HG03066 (cell line): ENCODE data around the gene CD320.
"Not testable (repeated sequence)": the region's sequence is repeated elsewhere in the genome, so short reads cannot be mapped to it uniquely, and the experiment has no call there.

Source experiments
- ATAC-seq: cut with Tn5 transposase; IDR thresholded peaks from one replicate; pipeline ENCODE4 v1.9.1; 2021; ENCODE audit warnings: low read depth; ENCODE audit not compliant: unreplicated experiment

CD320 gene

GRCh38 chr19:8310342-8311055 lies 2.3 kb upstream of the CD320 start:
- no peak for ATAC-seq

- no peak for ATAC-seq
Observed at GRCh38 chr19:8308891-8309291, 733 bp upstream of the CD320 start.

GRCh38 chr19:8307400-8307964 lies 676 bp downstream of the CD320 start:
- no peak for ATAC-seq

- ATAC-seq, result no peak
Observed at GRCh38 chr19:8306235-8307054, 1.7 kb downstream of the CD320 start.

- ATAC-seq, result no peak
Observed at GRCh38 chr19:8305798-8306197, 2.4 kb downstream of the CD320 start.

GRCh38 chr19:8304841-8305621 lies 3.1 kb downstream of the CD320 start:
- ATAC-seq, result no peak

- ATAC-seq, result no peak
Observed at GRCh38 chr19:8302734-8303133, 5.4 kb downstream of the CD320 start.

- no peak for ATAC-seq
Observed at GRCh38 chr19:8302357-8302691, 5.8 kb downstream of the CD320 start.

- ATAC-seq, result not testable (repeated sequence)
Observed at GRCh38 chr19:8291337-8291736, 16.8 kb downstream of the CD320 start.

- not testable (repeated sequence) for ATAC-seq
Observed at GRCh38 chr19:8276508-8276907, 31.6 kb downstream of the CD320 start.

GRCh38 chr19:8269724-8270123 lies 38.4 kb downstream of the CD320 start:
- no peak for ATAC-seq

GRCh38 chr19:8265872-8266271 lies 42.3 kb downstream of the CD320 start:
- no peak for ATAC-seq

GRCh38 chr19:8264248-8264647 lies 43.9 kb downstream of the CD320 start:
- ATAC-seq, result not testable (repeated sequence)

- no peak for ATAC-seq
Observed at GRCh38 chr19:8262431-8262830, 45.7 kb downstream of the CD320 start.

GRCh38 chr19:8261881-8262280 lies 46.3 kb downstream of the CD320 start:
- ATAC-seq, result no peak

GRCh38 chr19:8261347-8261746 lies 46.8 kb downstream of the CD320 start:
- ATAC-seq, result no peak

GRCh38 chr19:8259922-8260247 lies 48.3 kb downstream of the CD320 start:
- no peak for ATAC-seq

- no peak for ATAC-seq
Observed at GRCh38 chr19:8259142-8259921, 48.8 kb downstream of the CD320 start.

- no peak for ATAC-seq
Observed at GRCh38 chr19:8257052-8257443, 51.1 kb downstream of the CD320 start.

- ATAC-seq, result no peak
Observed at GRCh38 chr19:8256276-8257051, 51.7 kb downstream of the CD320 start.
